SK-N-SH (cell line): ENCODE results near the gene KNCN.

Experiments
- CTCF ChIP-seq: fragments of 200-600 bp; sonication (generic); IDR thresholded peaks from 2 replicates; pipeline ENCODE4 v1.6.1; 2017; ENCODE audit warnings: antibody characterized with exemption, mild to moderate bottlenecking, moderate library complexity
- EP300 ChIP-seq, 2 experiments: IDR thresholded peaks; 2 replicates each; pipeline versions ENCODE4 v1.4.0 to v1.6.1; 2012; ENCODE audit warnings: borderline replicate concordance in 1 of 2, low read depth in 1 of 2, low read length in 1 of 2
- TCF12 ChIP-seq: IDR thresholded peaks from 2 replicates; pipeline ENCODE4 v1.4.0; 2012
- TF ChIP-seq, protein P1 (sequence below): IDR thresholded peaks from 2 replicates; pipeline ENCODE4 v1.4.0; 2012; ENCODE audit warnings: low read depth

DNA sequence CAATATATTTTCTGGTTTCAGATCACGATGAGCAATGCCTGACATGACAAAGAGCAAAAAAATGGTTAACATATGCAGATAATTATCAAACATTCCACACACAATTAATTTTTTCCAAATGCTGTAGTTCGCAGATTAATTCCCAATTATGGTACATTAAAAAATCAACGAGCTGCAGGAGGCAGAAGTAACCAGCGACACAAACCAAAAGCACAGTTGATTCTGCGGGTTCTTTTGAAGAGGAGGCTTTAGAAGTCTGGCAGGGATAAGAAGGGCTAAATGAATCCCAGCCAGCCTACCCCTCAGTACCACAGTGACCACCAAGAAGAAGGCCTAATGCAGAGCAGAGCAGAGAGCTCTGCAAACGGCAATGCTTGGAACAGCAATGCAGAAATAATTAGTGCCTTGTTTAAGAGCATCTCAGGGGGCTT, 17.0 kb upstream of the KNCN start:
- TF ChIP-seq EP300 (IDR thresholded peaks at IDR 0.05; ENCODE audit: borderline replicate concordance in 1 of 2, low read depth in 1 of 2, low read length in 1 of 2) = no peak
- TF ChIP-seq CTCF = no peak
- TF ChIP-seq, protein P1, sequence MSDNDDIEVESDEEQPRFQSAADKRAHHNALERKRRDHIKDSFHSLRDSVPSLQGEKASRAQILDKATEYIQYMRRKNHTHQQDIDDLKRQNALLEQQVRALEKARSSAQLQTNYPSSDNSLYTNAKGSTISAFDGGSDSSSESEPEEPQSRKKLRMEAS = no peak
- TF ChIP-seq TCF12 = no peak
